Liver (tissue), 9 donors: ENCODE results near the gene CREBL2. TPM values are rescaled to one million over a fixed set of nuclear protein-coding genes. Genes with fewer than 3 reads are reported as not detected.

Experiments
- DNase-seq: peaks from one replicate; pipeline ENCODE4 v3.0.0-alpha.2; 2017; ENCODE audit warnings: low spot score
- H3K27ac ChIP-seq, 2 donors: one replicate each; pipeline ENCODE4 v1.7.0; 2013; ENCODE audit warnings: inconsistent platforms in 2 of 2, low read length in 2 of 2, control low read depth in 1 of 2, low read depth in 1 of 2, mild to moderate bottlenecking in 1 of 2
- H3K27me3 ChIP-seq, 4 donors: one replicate each; pipeline versions ENCODE4 v1.6.1 to v1.7.0; 2013; ENCODE audit warnings: low read length in 3 of 4, inconsistent platforms in 1 of 4, mild to moderate bottlenecking in 1 of 4, moderate library complexity in 1 of 4; ENCODE audit not compliant: control insufficient read depth in 4 of 4, insufficient read depth in 4 of 4
- H3K36me3 ChIP-seq, 4 donors: one replicate each; pipeline versions ENCODE4 v1.6.1 to v1.7.0; 2013; ENCODE audit warnings: low read length in 3 of 4, mild to moderate bottlenecking in 3 of 4, low read depth in 1 of 4, moderate library complexity in 1 of 4; ENCODE audit not compliant: control insufficient read depth in 4 of 4, insufficient read depth in 3 of 4
- H3K4me1 ChIP-seq, 4 donors: one replicate each; pipeline versions ENCODE4 v1.6.1 to v1.7.0; 2013; ENCODE audit warnings: low read length in 3 of 4, mild to moderate bottlenecking in 3 of 4, moderate library complexity in 1 of 4; ENCODE audit not compliant: control insufficient read depth in 4 of 4, insufficient read depth in 4 of 4
- H3K4me3 ChIP-seq, 3 donors: one replicate each; pipeline versions ENCODE4 v1.6.1 to v1.7.0; 2013; ENCODE audit warnings: low read length in 3 of 3, control low read depth in 1 of 3, low read depth in 1 of 3, mild to moderate bottlenecking in 1 of 3
- H3K9ac ChIP-seq, 2 donors: one replicate each; pipeline ENCODE4 v1.7.0; 2013; ENCODE audit warnings: low read length in 2 of 2, mild to moderate bottlenecking in 2 of 2, moderate library complexity in 2 of 2, control low read depth in 1 of 2, low read depth in 1 of 2
- H3K9me3 ChIP-seq, 4 donors: one replicate each; pipeline versions ENCODE4 v1.6.1 to v1.7.0; 2013; ENCODE audit warnings: low read length in 3 of 4; ENCODE audit not compliant: control insufficient read depth in 4 of 4
- EGR1 ChIP-seq, 2 donors: IDR thresholded peaks; 2 replicates each; pipeline ENCODE4 v1.6.1; 2016 to 2018; ENCODE audit warnings: antibody characterized with exemption in 2 of 2, low read depth in 2 of 2
- GABPA ChIP-seq, 2 donors: IDR thresholded peaks in 1 of 2; conservative IDR thresholded peaks in 1 of 2; 2 replicates each; pipeline ENCODE4 v1.6.1; 2016; ENCODE audit warnings: antibody characterized with exemption in 2 of 2, mild to moderate bottlenecking in 1 of 2, moderate library complexity in 1 of 2
- HNF4A ChIP-seq, 2 donors: conservative IDR thresholded peaks; 2 replicates each; pipeline ENCODE4 v1.6.1; 2016; ENCODE audit warnings: antibody characterized with exemption in 2 of 2, mild to moderate bottlenecking in 2 of 2
- HNF4G ChIP-seq: IDR thresholded peaks from 2 replicates; pipeline ENCODE4 v1.6.1; 2016; ENCODE audit warnings: antibody characterized with exemption
- JUND ChIP-seq, 2 donors: IDR thresholded peaks; 2 replicates each; pipeline ENCODE4 v1.6.1; 2016; ENCODE audit warnings: antibody characterized with exemption in 2 of 2
- NR2F2 ChIP-seq: IDR thresholded peaks from 2 replicates; pipeline ENCODE4 v1.6.1; 2016; ENCODE audit warnings: antibody characterized with exemption
- RXRA ChIP-seq, 2 donors: IDR thresholded peaks; 2 replicates each; pipeline ENCODE4 v1.6.1; 2017 to 2018; ENCODE audit warnings: antibody characterized with exemption in 2 of 2, mild to moderate bottlenecking in 1 of 2
- TAF1 ChIP-seq: conservative IDR thresholded peaks from 2 replicates; pipeline ENCODE4 v1.6.1; 2016; ENCODE audit warnings: antibody characterized with exemption, mild to moderate bottlenecking
- YY1 ChIP-seq: IDR thresholded peaks from 2 replicates; pipeline ENCODE4 v1.6.1; 2016; ENCODE audit warnings: antibody characterized with exemption, mild to moderate bottlenecking
- WGBS: extraction: QIAGEN DNeasy Blood & Tissue Kit; methylation state at CpG from one replicate; pipeline ENCODE4 v1.1.7; 2013; 5-methylcytosine and 5-hydroxymethylcytosine counted together
- polyA plus RNA-seq, 2 donors: library from polyadenylated mRNA; stranded (reverse) in 1 of 2; unstranded in 1 of 2; fragments of 200-250 nt in 1 of 2; fragments of >200 nt in 1 of 2; fragmentation: Nextera tagmentation in 1 of 2; extraction: Ambion mirVana in 1 of 2; gene quantifications; one replicate each; pipeline versions ENCODE4 v1.2.1 to v1.2.3, GENCODE V29; 2013 to 2015
- total RNA-seq, 2 donors: library from RNA; depleted of rRNA; stranded (reverse); fragments of >200 nt; gene quantifications; one replicate each; pipeline ENCODE4 v1.2.3, GENCODE V29; 2014
- TF ChIP-seq, protein P1 (sequence below): IDR thresholded peaks from 2 replicates; pipeline ENCODE4 v1.6.1; 2016; ENCODE audit warnings: antibody characterized with exemption
- TF ChIP-seq, protein P2 (sequence below): IDR thresholded peaks from 2 replicates; pipeline ENCODE4 v1.6.1; 2016; ENCODE audit warnings: antibody characterized with exemption
- TF ChIP-seq, protein P3 (sequence below): IDR thresholded peaks from 2 replicates; pipeline ENCODE4 v1.6.1; 2016; ENCODE audit warnings: antibody characterized with exemption, mild to moderate bottlenecking
- donor health status: healthy.
- donor health status: healthy.
- donor health status: healthy.
- donor health status: healthy.
- donor health status: healthy.

Gene CREBL2
- total and polyA plus RNA-seq, 4 donors = 14.6 to 27.4 (median 19.0) TPM

DNA sequence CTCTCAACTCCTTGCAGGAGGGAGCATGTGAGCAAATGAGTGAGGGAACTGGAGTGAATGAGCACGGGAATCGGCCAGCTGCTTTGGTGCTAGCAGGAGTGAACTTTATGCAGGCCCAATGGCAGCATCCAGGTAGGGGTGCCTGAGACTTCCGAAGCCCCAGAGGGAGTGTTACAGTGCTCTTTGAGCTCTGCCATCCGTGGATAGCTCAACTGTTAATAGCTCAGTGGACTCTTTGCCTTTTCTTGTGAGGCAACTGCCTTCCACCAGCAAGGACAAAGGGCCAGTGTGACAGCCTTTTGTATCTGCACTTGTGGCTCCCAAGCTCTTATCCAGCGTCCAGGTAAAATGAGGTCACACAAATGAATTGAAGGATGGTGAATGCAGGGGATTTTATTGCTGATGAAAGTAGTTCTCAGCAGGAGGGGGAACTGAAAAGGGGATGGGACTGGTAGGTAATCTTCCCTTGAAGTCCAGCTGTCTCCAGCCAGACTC lies 12.9 kb downstream of the CREBL2 start:
- peaks cover 0 to 3% (median 0%) of the 10 kb centered on the region in 4 donors for H3K36me3 ChIP-seq
- 89% methylated on average over 5 of the region's 5 CpGs for WGBS
- H3K27me3 ChIP-seq = no peaks in the 10 kb centered on the region
- H3K9me3 ChIP-seq = no peaks in the 10 kb centered on the region
- no peak for DNase-seq
- H3K4me3 ChIP-seq = no peak overlapping the region
- peaks cover 6 to 15% (median 7%) of the 10 kb centered on the region in 4 donors for H3K4me1 ChIP-seq
- TF ChIP-seq, protein P1, sequence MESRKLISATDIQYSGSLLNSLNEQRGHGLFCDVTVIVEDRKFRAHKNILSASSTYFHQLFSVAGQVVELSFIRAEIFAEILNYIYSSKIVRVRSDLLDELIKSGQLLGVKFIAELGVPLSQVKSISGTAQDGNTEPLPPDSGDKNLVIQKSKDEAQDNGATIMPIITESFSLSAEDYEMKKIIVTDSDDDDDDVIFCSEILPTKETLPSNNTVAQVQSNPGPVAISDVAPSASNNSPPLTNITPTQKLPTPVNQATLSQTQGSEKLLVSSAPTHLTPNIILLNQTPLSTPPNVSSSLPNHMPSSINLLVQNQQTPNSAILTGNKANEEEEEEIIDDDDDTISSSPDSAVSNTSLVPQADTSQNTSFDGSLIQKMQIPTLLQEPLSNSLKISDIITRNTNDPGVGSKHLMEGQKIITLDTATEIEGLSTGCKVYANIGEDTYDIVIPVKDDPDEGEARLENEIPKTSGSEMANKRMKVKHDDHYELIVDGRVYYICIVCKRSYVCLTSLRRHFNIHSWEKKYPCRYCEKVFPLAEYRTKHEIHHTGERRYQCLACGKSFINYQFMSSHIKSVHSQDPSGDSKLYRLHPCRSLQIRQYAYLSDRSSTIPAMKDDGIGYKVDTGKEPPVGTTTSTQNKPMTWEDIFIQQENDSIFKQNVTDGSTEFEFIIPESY = no peak
- TF ChIP-seq JUND (IDR thresholded peaks at IDR 0.05) = no peak
- TF ChIP-seq EGR1 (IDR thresholded peaks at IDR 0.05; ENCODE audit: low read depth in 2 of 2) = no peak
- no peak for TF ChIP-seq TAF1
- no peak for TF ChIP-seq RXRA (IDR thresholded peaks at IDR 0.05)
- no peak for TF ChIP-seq YY1
- no peak for TF ChIP-seq GABPA (IDR thresholded peaks at IDR 0.05 in 1 of 2, conservative IDR thresholded peaks at IDR 0.05 in 1 of 2)
- TF ChIP-seq NR2F2 = no peak
- TF ChIP-seq, protein P2, sequence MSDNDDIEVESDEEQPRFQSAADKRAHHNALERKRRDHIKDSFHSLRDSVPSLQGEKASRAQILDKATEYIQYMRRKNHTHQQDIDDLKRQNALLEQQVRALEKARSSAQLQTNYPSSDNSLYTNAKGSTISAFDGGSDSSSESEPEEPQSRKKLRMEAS = no peak
- TF ChIP-seq, protein P3, sequence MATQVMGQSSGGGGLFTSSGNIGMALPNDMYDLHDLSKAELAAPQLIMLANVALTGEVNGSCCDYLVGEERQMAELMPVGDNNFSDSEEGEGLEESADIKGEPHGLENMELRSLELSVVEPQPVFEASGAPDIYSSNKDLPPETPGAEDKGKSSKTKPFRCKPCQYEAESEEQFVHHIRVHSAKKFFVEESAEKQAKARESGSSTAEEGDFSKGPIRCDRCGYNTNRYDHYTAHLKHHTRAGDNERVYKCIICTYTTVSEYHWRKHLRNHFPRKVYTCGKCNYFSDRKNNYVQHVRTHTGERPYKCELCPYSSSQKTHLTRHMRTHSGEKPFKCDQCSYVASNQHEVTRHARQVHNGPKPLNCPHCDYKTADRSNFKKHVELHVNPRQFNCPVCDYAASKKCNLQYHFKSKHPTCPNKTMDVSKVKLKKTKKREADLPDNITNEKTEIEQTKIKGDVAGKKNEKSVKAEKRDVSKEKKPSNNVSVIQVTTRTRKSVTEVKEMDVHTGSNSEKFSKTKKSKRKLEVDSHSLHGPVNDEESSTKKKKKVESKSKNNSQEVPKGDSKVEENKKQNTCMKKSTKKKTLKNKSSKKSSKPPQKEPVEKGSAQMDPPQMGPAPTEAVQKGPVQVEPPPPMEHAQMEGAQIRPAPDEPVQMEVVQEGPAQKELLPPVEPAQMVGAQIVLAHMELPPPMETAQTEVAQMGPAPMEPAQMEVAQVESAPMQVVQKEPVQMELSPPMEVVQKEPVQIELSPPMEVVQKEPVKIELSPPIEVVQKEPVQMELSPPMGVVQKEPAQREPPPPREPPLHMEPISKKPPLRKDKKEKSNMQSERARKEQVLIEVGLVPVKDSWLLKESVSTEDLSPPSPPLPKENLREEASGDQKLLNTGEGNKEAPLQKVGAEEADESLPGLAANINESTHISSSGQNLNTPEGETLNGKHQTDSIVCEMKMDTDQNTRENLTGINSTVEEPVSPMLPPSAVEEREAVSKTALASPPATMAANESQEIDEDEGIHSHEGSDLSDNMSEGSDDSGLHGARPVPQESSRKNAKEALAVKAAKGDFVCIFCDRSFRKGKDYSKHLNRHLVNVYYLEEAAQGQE = no peak
- TF ChIP-seq HNF4G = no peak
- no peak for TF ChIP-seq HNF4A (conservative IDR thresholded peaks at IDR 0.05)
- H3K27ac ChIP-seq = no peak overlapping the region
- no peak overlapping the region for H3K9ac ChIP-seq

DNA sequence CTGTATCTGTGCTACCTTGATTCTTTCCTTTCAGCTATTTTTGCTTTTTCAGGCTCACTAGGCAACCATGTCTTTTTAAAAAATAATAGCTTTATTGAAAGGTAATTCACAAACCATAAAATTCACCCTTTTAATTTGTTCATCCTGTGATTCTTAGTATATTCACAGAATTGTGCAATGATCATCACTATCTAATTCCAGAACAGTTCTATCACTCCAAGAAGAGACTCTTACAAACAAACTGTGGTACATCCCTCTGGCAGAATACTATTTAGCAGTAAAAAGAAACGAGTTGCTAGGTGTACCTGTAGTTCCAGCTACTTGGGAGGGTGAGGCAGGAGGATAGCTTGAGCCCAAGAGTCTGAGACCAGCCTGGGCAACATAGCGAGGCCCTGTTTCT lies 14.8 kb downstream of the CREBL2 start:
- WGBS = 70% methylated on average over 2 of the region's 2 CpGs
- H3K9me3 ChIP-seq = no peaks in the 10 kb centered on the region
- DNase-seq = no peak
- no peaks in the 10 kb centered on the region for H3K27me3 ChIP-seq
- H3K9ac ChIP-seq = no peak overlapping the region
- H3K4me3 ChIP-seq = no peak overlapping the region
- no peak for TF ChIP-seq JUND (IDR thresholded peaks at IDR 0.05)
- TF ChIP-seq, protein P3 = no peak
- peaks cover 5 to 25% (median 9%) of the 10 kb centered on the region in 4 donors for H3K4me1 ChIP-seq
- no peak overlapping the region for H3K27ac ChIP-seq
- peaks cover 0 to 3% (median 0%) of the 10 kb centered on the region in 4 donors for H3K36me3 ChIP-seq
